Tibial artery (tissue), 4 donors: Measurements from ENCODE around the gene NDUFS3.

Source experiments
- DNase-seq, 2 donors: peaks; one replicate each; pipeline ENCODE4 v3.0.0-alpha.2; 2019
- H3K27ac ChIP-seq, 2 donors: fragments of 200-600 bp; sonication (generic) in 1 of 2; 1 replicate in 1 of 2; 2 replicates in 1 of 2; pipeline ENCODE4 v1.5.1; 2018 to 2019; ENCODE audit warnings: mild to moderate bottlenecking in 1 of 2
- H3K27me3 ChIP-seq, 2 donors: fragments of 200-600 bp; sonication (generic) in 1 of 2; one replicate each; pipeline versions ENCODE4 v1.5.1 to v1.6.0; 2016 to 2019
- H3K36me3 ChIP-seq, 3 donors: fragments of 200-600 bp; sonication (generic) in 2 of 3; one replicate each; pipeline ENCODE4 v1.5.1; 2016 to 2019; ENCODE audit warnings: mild to moderate bottlenecking in 2 of 3
- H3K4me1 ChIP-seq, 4 donors: fragments of 200-600 bp; sonication (generic) in 2 of 4; 1 replicate in 3 of 4; 2 replicates in 1 of 4; pipeline ENCODE4 v1.5.1; 2016 to 2019
- H3K4me3 ChIP-seq, 2 donors: fragments of 200-600 bp; sonication (generic) in 1 of 2; 1 replicate in 1 of 2; 2 replicates in 1 of 2; pipeline ENCODE4 v1.5.1; 2018 to 2019; ENCODE audit warnings: mild to moderate bottlenecking in 2 of 2
- H3K9me3 ChIP-seq, 3 donors: fragments of 200-600 bp; sonication (generic) in 1 of 3; one replicate each; pipeline ENCODE4 v1.5.1; 2016 to 2019
- CTCF ChIP-seq, 2 experiments: fragments of 200-600 bp in 1 of 2; fragments of 450-650 bp in 1 of 2; IDR thresholded peaks; one replicate each; pipeline ENCODE4 v1.5.1; 2017 to 2019; ENCODE audit warnings: antibody characterized with exemption in 2 of 2, mild to moderate bottlenecking in 1 of 2, moderate library complexity in 1 of 2
- intact Hi-C: fragments of 100-400 bp; cut with DNase I; formaldehyde crosslinking; loops from one replicate; pipeline ENCODE4 v1.15.0; 2023; ENCODE audit warnings: low total_unique reads

The NDUFS3 gene

GRCh38 chr11:47609675-47610074 lies 30.8 kb downstream of the NDUFS3 start:
- DNase-seq: peak in 1 of 2 donors; percentile 29
- H3K27me3 ChIP-seq: no peaks in the 10 kb centered on the region
- no peak for TF ChIP-seq CTCF (IDR thresholded peaks at IDR 0.05)
- intact Hi-C loops: no loop called here
- no peaks in the 10 kb centered on the region for H3K9me3 ChIP-seq
- no peak overlapping the region for H3K27ac ChIP-seq
- peaks cover 0 to 23% (median 3%) of the 10 kb centered on the region in 4 donors for H3K4me1 ChIP-seq
- peaks cover 0 to 19% (median 0%) of the 10 kb centered on the region in 3 donors for H3K36me3 ChIP-seq
- no peak overlapping the region for H3K4me3 ChIP-seq

GRCh38 chr11:47611348-47611794 lies 32.5 kb downstream of the NDUFS3 start:
- peaks cover 0 to 29% (median 0%) of the 10 kb centered on the region in 3 donors for H3K36me3 ChIP-seq
- no peak for TF ChIP-seq CTCF (IDR thresholded peaks at IDR 0.05)
- H3K27me3 ChIP-seq: no peaks in the 10 kb centered on the region
- H3K4me3 ChIP-seq: no peak overlapping the region
- H3K9me3 ChIP-seq: no peaks in the 10 kb centered on the region
- DNase-seq: peak in 1 of 2 donors; percentile 48
- H3K4me1 ChIP-seq: peaks cover 0 to 21% (median 3%) of the 10 kb centered on the region in 4 donors
- no peak overlapping the region for H3K27ac ChIP-seq
- intact Hi-C loops: no loop called here

- Histone ChIP-seq H3K36me3 (peaks cover 15 to 58% (median 28%) of the 10 kb centered on the region in 3 donors), H3K4me3 (no peak overlapping the region), H3K27ac (no peak overlapping the region), H3K4me1 (no peaks in the 10 kb centered on the region), H3K9me3 (no peaks in the 10 kb centered on the region), H3K27me3 (no peaks in the 10 kb centered on the region)
- TF ChIP-seq CTCF (IDR thresholded peaks at IDR 0.05): no peak
- DNase-seq: no peak
- intact Hi-C loops: no loop called here
These were observed 36.4 kb downstream of the NDUFS3 start for GRCh38 chr11:47615249-47615648.

GRCh38 chr11:47616726-47617416 lies 38.0 kb downstream of the NDUFS3 start:
- intact Hi-C loops: no loop called here
- H3K36me3 ChIP-seq: peaks cover 30 to 61% (median 42%) of the 10 kb centered on the region in 3 donors
- H3K4me3 ChIP-seq: no peak overlapping the region
- DNase-seq: peak in 1 of 2 donors; percentile 64
- no peaks in the 10 kb centered on the region for H3K9me3 ChIP-seq
- H3K27ac ChIP-seq: no peak overlapping the region
- peak; percentile 47 to 48 for TF ChIP-seq CTCF (IDR thresholded peaks at IDR 0.05)
- no peaks in the 10 kb centered on the region for H3K4me1 ChIP-seq
- H3K27me3 ChIP-seq: no peaks in the 10 kb centered on the region

- Histone ChIP-seq H3K27ac (no peak overlapping the region), H3K36me3 (peaks cover 35 to 66% (median 47%) of the 10 kb centered on the region in 3 donors)
These were observed 38.5 kb downstream of the NDUFS3 start for GRCh38 chr11:47617417-47617809.

More at GRCh38 chr11:47617417-47617809, 38.5 kb downstream of the NDUFS3 start:
- no peaks in the 10 kb centered on the region for H3K9me3 ChIP-seq
- DNase-seq: no peak
- intact Hi-C loops: no loop called here
- H3K4me3 ChIP-seq: no peak overlapping the region
- H3K4me1 ChIP-seq: no peaks in the 10 kb centered on the region
- no peaks in the 10 kb centered on the region for H3K27me3 ChIP-seq
- TF ChIP-seq CTCF (IDR thresholded peaks at IDR 0.05): no peak
